Upper lobe of left lung (tissue), 6 donors: ENCODE results near the gene MECP2. TPM values are rescaled to one million over a fixed set of nuclear protein-coding genes. Genes with fewer than 3 reads are reported as not detected.
"Not testable (repeated sequence)": the region's sequence is repeated elsewhere in the genome, so short reads cannot be mapped to it uniquely, and the experiment has no call there.

Experiments
- ATAC-seq, 2 donors: fragments of 200-7000 bp; cut with Tn5 transposase; one replicate each; pipeline ENCODE4 v1.9.1; 2022; ENCODE audit warnings: mild to moderate bottlenecking in 2 of 2, moderate library complexity in 2 of 2; ENCODE audit not compliant: low FRiP score in 2 of 2
- DNase-seq, 2 donors: peaks; one replicate each; pipeline ENCODE4 v3.0.0-alpha.2; 2019 to 2020
- H3K27ac ChIP-seq, 4 donors: fragments of 200-600 bp; sonication (generic); one replicate each; pipeline ENCODE4 v1.5.1; 2016 to 2019
- H3K27me3 ChIP-seq, 4 donors: fragments of 200-600 bp; sonication (generic); one replicate each; pipeline ENCODE4 v1.5.1; 2017 to 2019
- H3K36me3 ChIP-seq, 4 donors: fragments of 200-600 bp; sonication (generic); one replicate each; pipeline ENCODE4 v1.5.1; 2016 to 2019
- H3K4me1 ChIP-seq, 4 donors: fragments of 200-600 bp; sonication (generic); one replicate each; pipeline ENCODE4 v1.5.1; 2018 to 2019
- H3K4me3 ChIP-seq, 4 donors: fragments of 200-600 bp; sonication (generic); one replicate each; pipeline ENCODE4 v1.5.1; 2017 to 2019; ENCODE audit warnings: mild to moderate bottlenecking in 2 of 4, moderate library complexity in 1 of 4
- H3K9me3 ChIP-seq, 4 donors: fragments of 200-600 bp; sonication (generic); one replicate each; pipeline ENCODE4 v1.5.1; 2018 to 2019
- CTCF ChIP-seq, 6 experiments: fragments of 450-650 bp in 4 of 6; fragments of 200-600 bp in 2 of 6; sonication (generic) in 2 of 6; IDR thresholded peaks; one replicate each; pipeline ENCODE4 v1.5.1; 2016 to 2019; ENCODE audit warnings: antibody characterized with exemption in 6 of 6
- EP300 ChIP-seq, 4 donors: sonication (generic); formaldehyde crosslinking; IDR thresholded peaks; one replicate each; pipeline ENCODE4 v1.5.1; 2017; ENCODE audit warnings: antibody characterized with exemption in 4 of 4, control low read depth in 2 of 4
- POLR2A ChIP-seq, 4 donors: fragments of 450-650 bp; IDR thresholded peaks; one replicate each; pipeline ENCODE4 v1.5.1; 2016 to 2017; ENCODE audit warnings: antibody characterized with exemption in 4 of 4, mild to moderate bottlenecking in 2 of 4
- POLR2AphosphoS5 ChIP-seq, 2 donors: sonication (generic); formaldehyde crosslinking; IDR thresholded peaks; one replicate each; pipeline ENCODE4 v1.5.1; 2017; ENCODE audit warnings: antibody characterized with exemption in 2 of 2
- WGBS, 2 donors: methylation state at CpG; one replicate each; pipeline ENCODE4 v1.1.5; 2017 to 2018; 5-methylcytosine and 5-hydroxymethylcytosine counted together
- total RNA-seq, 6 donors: library from RNA; depleted of rRNA in 4 of 6; stranded (reverse); fragments of >200 nt in 4 of 6; gene quantifications; one replicate each; pipeline versions ENCODE4 v1.1.0 to v1.2.1, GENCODE V29; 2016 to 2021
- donor health status: DM: no; HTN: no; CAD: no; lungs with moderate emphysema.
- donor health status: DM: no; HTN: yes; CAD: no; lungs with severe emphysema.

Gene MECP2
- total RNA-seq, 6 donors from 2014 or later: 43.3 to 110 (median 59.3) TPM

GRCh38 chrX:153988493-153988892, 109.0 kb downstream of the MECP2 start:
- TF ChIP-seq POLR2AphosphoS5 (IDR thresholded peaks at IDR 0.05): no peak
- no peak for TF ChIP-seq POLR2A (IDR thresholded peaks at IDR 0.05)
- no peak for TF ChIP-seq EP300 (IDR thresholded peaks at IDR 0.05)
- TF ChIP-seq CTCF (IDR thresholded peaks at IDR 0.05): no peak
- no peaks in the 10 kb centered on the region for H3K36me3 ChIP-seq
- peaks cover 0 to 5% (median 0%) of the 10 kb centered on the region in 4 donors for H3K9me3 ChIP-seq
- peaks cover 0 to 7% (median 0%) of the 10 kb centered on the region in 4 donors for H3K27me3 ChIP-seq
- H3K27ac ChIP-seq: no peak overlapping the region
- no peak for ATAC-seq
- no peak overlapping the region for H3K4me3 ChIP-seq
- peaks cover 3 to 11% (median 5%) of the 10 kb centered on the region in 4 donors for H3K4me1 ChIP-seq
- 76 to 80% methylated on average over 12 of the region's 12 CpGs for WGBS, 2 donors
- DNase-seq: peak in 1 of 2 donors; percentile 19

- Histone ChIP-seq H3K36me3 (no peaks in the 10 kb centered on the region), H3K9me3 (no peaks in the 10 kb centered on the region), H3K4me1 (peaks cover 3 to 17% (median 5%) of the 10 kb centered on the region in 4 donors), H3K27ac (peak overlapping the region in 2 of 4 donors; percentile 62 to 80), H3K4me3 (no peak overlapping the region), H3K27me3 (peaks cover 0 to 7% (median 0%) of the 10 kb centered on the region in 4 donors)
- 74 to 78% methylated on average over 6 to 20 of the region's 20 CpGs for whole genome bisulfite sequencing, 2 donors
- DNase-seq: peak in 1 of 2 donors; percentile 19
- TF ChIP-seq POLR2A (IDR thresholded peaks at IDR 0.05) (no peak), POLR2AphosphoS5 (IDR thresholded peaks at IDR 0.05) (no peak), CTCF (IDR thresholded peaks at IDR 0.05) (no peak), EP300 (IDR thresholded peaks at IDR 0.05) (no peak)
- ATAC-seq: no peak
Observed at GRCh38 chrX:153984351-153985178, 113.0 kb downstream of the MECP2 start.

GRCh38 chrX:153983321-153983801, 114.2 kb downstream of the MECP2 start:
- peaks cover 0 to 7% (median 0%) of the 10 kb centered on the region in 4 donors for H3K27me3 ChIP-seq
- WGBS, 2 donors: 82 to 91% methylated on average over 7 to 12 of the region's 12 CpGs
- DNase-seq (peak in 1 of 2 donors; percentile 21), ATAC-seq (no peak)
- no peak for TF ChIP-seq CTCF (IDR thresholded peaks at IDR 0.05)
- TF ChIP-seq POLR2AphosphoS5 (IDR thresholded peaks at IDR 0.05): no peak
- no peak for TF ChIP-seq EP300 (IDR thresholded peaks at IDR 0.05)
- TF ChIP-seq POLR2A (IDR thresholded peaks at IDR 0.05): no peak
- no peaks in the 10 kb centered on the region for H3K9me3 ChIP-seq
- H3K4me1 ChIP-seq: peaks cover 3 to 17% (median 5%) of the 10 kb centered on the region in 4 donors
- H3K36me3 ChIP-seq: no peaks in the 10 kb centered on the region
- no peak overlapping the region for H3K4me3 ChIP-seq
- H3K27ac ChIP-seq: peak overlapping the region in 1 of 4 donors; percentile 21

GRCh38 chrX:153981771-153982533, 115.6 kb downstream of the MECP2 start:
- peak in 1 of 2 donors; percentile 70 for ATAC-seq
- H3K27ac ChIP-seq: peak overlapping the region in 3 of 4 donors; percentile 24 to 76 (median 61)
- no peaks in the 10 kb centered on the region for H3K36me3 ChIP-seq
- peak; percentile 58 to 70 for DNase-seq
- 55 to 77% methylated on average over 10 to 46 of the region's 52 CpGs for WGBS, 2 donors
- H3K4me3 ChIP-seq: no peak overlapping the region
- peaks cover 0 to 7% (median 0%) of the 10 kb centered on the region in 4 donors for H3K27me3 ChIP-seq
- H3K9me3 ChIP-seq: no peaks in the 10 kb centered on the region
- TF ChIP-seq EP300 (IDR thresholded peaks at IDR 0.05) (no peak), POLR2A (IDR thresholded peaks at IDR 0.05) (peak in 1 of 4 donors; percentile 42), POLR2AphosphoS5 (IDR thresholded peaks at IDR 0.05) (peak in 1 of 2 donors; percentile 15)
- peaks cover 3 to 17% (median 5%) of the 10 kb centered on the region in 4 donors for H3K4me1 ChIP-seq

- Histone ChIP-seq H3K27me3 (peaks cover 0 to 7% (median 0%) of the 10 kb centered on the region in 4 donors), H3K36me3 (no peaks in the 10 kb centered on the region), H3K9me3 (no peaks in the 10 kb centered on the region), H3K27ac (peak overlapping the region in 2 of 4 donors; percentile 61 to 76), H3K4me1 (peaks cover 3 to 17% (median 5%) of the 10 kb centered on the region in 4 donors), H3K4me3 (no peak overlapping the region)
- 70 to 82% methylated on average over 3 to 7 of the region's 7 CpGs for WGBS, 2 donors
- DNase-seq (no peak), ATAC-seq (no peak)
- TF ChIP-seq POLR2A (IDR thresholded peaks at IDR 0.05): no peak
- TF ChIP-seq POLR2AphosphoS5 (IDR thresholded peaks at IDR 0.05): no peak
- TF ChIP-seq CTCF (IDR thresholded peaks at IDR 0.05): no peak
Observed at GRCh38 chrX:153981231-153981630, 116.3 kb downstream of the MECP2 start.

- ATAC-seq, H3K4me3 ChIP-seq: not testable (repeated sequence)
Observed at GRCh38 chrX:153980394-153980793, 117.1 kb downstream of the MECP2 start.

More at GRCh38 chrX:153980394-153980793, 117.1 kb downstream of the MECP2 start:
- WGBS, 2 donors: 77% methylated on average over 7 of the region's 10 CpGs; no CpG with 5 or more reads in 1 of the 2 donors
- not testable (repeated sequence) for H3K27me3 ChIP-seq, H3K36me3 ChIP-seq, H3K9me3 ChIP-seq, DNase-seq
- H3K4me1 ChIP-seq: peaks cover 3 to 17% (median 5%) of the 10 kb centered on the region in 4 donors
- H3K27ac ChIP-seq: peak overlapping the region in 2 of 4 donors; percentile 40 to 76
